Psoas muscle (tissue), 8 donors: ENCODE data around the gene DIO3. TPM values are rescaled to one million over a fixed set of nuclear protein-coding genes. Genes with fewer than 3 reads are reported as not detected.

Experiments used
- ATAC-seq, 4 donors: fragments of 200-7000 bp; cut with Tn5 transposase; one replicate each; pipeline ENCODE4 v1.9.1; 2020; ENCODE audit warnings: moderate library complexity in 3 of 4, mild to moderate bottlenecking in 2 of 4
- DNase-seq, 2 donors: peaks; one replicate each; pipeline ENCODE4 v3.0.0-alpha.2; 2020
- H3K27ac ChIP-seq: fragments of 200-600 bp; one replicate; pipeline ENCODE4 v1.8.0; 2022
- H3K27me3 ChIP-seq, 3 donors: fragments of 200-600 bp in 1 of 3; one replicate each; pipeline versions ENCODE4 v1.6.1 to v1.8.0; 2013 to 2022; ENCODE audit warnings: low read length in 2 of 3, mild to moderate bottlenecking in 2 of 3, moderate library complexity in 1 of 3; ENCODE audit not compliant: insufficient read depth in 3 of 3
- H3K36me3 ChIP-seq, 2 donors: fragments of 200-600 bp in 1 of 2; one replicate each; pipeline versions ENCODE4 v1.6.1 to v1.8.0; 2013 to 2022; ENCODE audit warnings: low read depth in 1 of 2, mild to moderate bottlenecking in 1 of 2, moderate library complexity in 1 of 2; ENCODE audit not compliant: insufficient read depth in 1 of 2
- H3K4me1 ChIP-seq: fragments of 200-600 bp; one replicate; pipeline ENCODE4 v1.8.0; 2022
- H3K4me3 ChIP-seq: fragments of 200-600 bp; one replicate; pipeline ENCODE4 v1.8.0; 2022; ENCODE audit warnings: mild to moderate bottlenecking
- H3K9me3 ChIP-seq: fragments of 200-600 bp; one replicate; pipeline ENCODE4 v1.8.0; 2022
- WGBS, 3 donors: extraction: QIAGEN DNeasy Blood & Tissue Kit; methylation state at CpG; one replicate each; pipeline versions ENCODE4 v1.1.6 to v1.1.7; 2013; 5-methylcytosine and 5-hydroxymethylcytosine counted together
- intact Hi-C, 2 donors: fragments of 100-400 bp; cut with DNase I; formaldehyde crosslinking; loops; one replicate each; pipeline versions ENCODE4 v1.11.0 to v1.14.2; 2022
- polyA plus RNA-seq, 3 donors: library from polyadenylated mRNA; stranded (reverse); fragments of 200-250 nt; gene quantifications; one replicate each; pipeline ENCODE4 v1.2.3, GENCODE V29; 2013
- total RNA-seq, 4 donors: library from RNA; stranded (reverse); fragmentation: NEBNext Ultra II Directional in 2 of 4; extraction: Animal tissue kit (Norgen Biotek cat#: 25700) in 2 of 4; gene quantifications; one replicate each; pipeline versions ENCODE4 v1.2.1 to v1.2.4, GENCODE V29; 2021 to 2023
- TF ChIP-seq, protein P1 (sequence below): fragments of 200-600 bp; IDR thresholded peaks from one replicate; pipeline ENCODE4 v1.8.0; 2022; ENCODE audit warnings: antibody characterized with exemption
- donor health status: healthy with polysubstance abuse.
- donor health status: DM: no; HTN: no; CAD: no; lungs with moderate emphysema.
- donor health status: Bipolar disorder and iron deficiency.
- donor health status: healthy.
- donor health status: DM: yes; HTN: yes; CAD: no.
- donor health status: DM: no; HTN: no; CAD: no.
- donor health status: DM: no; HTN: no; CAD: no.
- donor health status: DM: yes; HTN: yes; CAD: no.

DIO3 gene
- total and polyA plus RNA-seq, 7 donors, result 0.30 to 1.3 (median 0.84) TPM

DNA sequence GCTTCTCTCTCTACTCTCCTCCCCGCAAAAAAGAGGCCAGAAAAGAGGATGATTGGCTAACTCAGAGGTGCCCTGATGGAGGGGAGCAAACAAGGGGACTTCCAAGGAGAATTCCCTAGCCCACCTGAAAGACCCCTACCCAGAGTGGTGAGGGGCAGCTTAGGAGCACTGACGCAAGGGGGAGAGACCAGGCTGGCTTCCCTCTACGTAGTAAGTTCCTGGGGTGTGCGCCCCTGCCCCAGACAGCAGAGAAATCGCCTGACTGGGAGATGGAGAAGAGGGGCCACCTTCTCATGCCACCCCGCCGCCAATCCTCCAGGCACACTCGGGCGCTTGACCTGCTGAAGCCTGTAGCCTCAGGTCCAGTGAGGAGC is 2.1 kb upstream of the DIO3 start:
- H3K36me3 ChIP-seq, result no peaks in the 10 kb centered on the region
- TF ChIP-seq, protein P1, sequence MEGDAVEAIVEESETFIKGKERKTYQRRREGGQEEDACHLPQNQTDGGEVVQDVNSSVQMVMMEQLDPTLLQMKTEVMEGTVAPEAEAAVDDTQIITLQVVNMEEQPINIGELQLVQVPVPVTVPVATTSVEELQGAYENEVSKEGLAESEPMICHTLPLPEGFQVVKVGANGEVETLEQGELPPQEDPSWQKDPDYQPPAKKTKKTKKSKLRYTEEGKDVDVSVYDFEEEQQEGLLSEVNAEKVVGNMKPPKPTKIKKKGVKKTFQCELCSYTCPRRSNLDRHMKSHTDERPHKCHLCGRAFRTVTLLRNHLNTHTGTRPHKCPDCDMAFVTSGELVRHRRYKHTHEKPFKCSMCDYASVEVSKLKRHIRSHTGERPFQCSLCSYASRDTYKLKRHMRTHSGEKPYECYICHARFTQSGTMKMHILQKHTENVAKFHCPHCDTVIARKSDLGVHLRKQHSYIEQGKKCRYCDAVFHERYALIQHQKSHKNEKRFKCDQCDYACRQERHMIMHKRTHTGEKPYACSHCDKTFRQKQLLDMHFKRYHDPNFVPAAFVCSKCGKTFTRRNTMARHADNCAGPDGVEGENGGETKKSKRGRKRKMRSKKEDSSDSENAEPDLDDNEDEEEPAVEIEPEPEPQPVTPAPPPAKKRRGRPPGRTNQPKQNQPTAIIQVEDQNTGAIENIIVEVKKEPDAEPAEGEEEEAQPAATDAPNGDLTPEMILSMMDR, result no peak
- H3K27me3 ChIP-seq, result peaks cover 0 to 78% (median 35%) of the 10 kb centered on the region in 3 donors
- WGBS, 3 donors, result 31 to 40% (median 33%) methylated on average over 8 to 9 of the region's 9 CpGs
- intact Hi-C loops, result no loop called here
- H3K9me3 ChIP-seq, result peaks cover 8% of the 10 kb centered on the region
- no peaks in the 10 kb centered on the region for H3K4me1 ChIP-seq
- H3K4me3 ChIP-seq, result peak overlapping the region; percentile 55
- no peak overlapping the region for H3K27ac ChIP-seq
- ATAC-seq, result no peak
- DNase-seq, result no peak

- Histone ChIP-seq H3K9me3 (peaks cover 8% of the 10 kb centered on the region), H3K27me3 (peaks cover 0 to 78% (median 35%) of the 10 kb centered on the region in 3 donors), H3K4me1 (no peaks in the 10 kb centered on the region), H3K4me3 (peak overlapping the region; percentile 55), H3K36me3 (no peaks in the 10 kb centered on the region), H3K27ac (no peak overlapping the region)
- DNase-seq (peak; percentile 44 to 72), ATAC-seq (peak; percentile 37 to 64 (median 54))
- TF ChIP-seq, protein P1, result peak; percentile 21
- intact Hi-C loops, result no loop called here
- 1 to 2% (median 1%) methylated on average over 90 to 113 of the region's 113 CpGs for WGBS, 3 donors
Measured at GRCh38 chr14:101559624-101560533, 1.4 kb upstream of the DIO3 start.

DNA sequence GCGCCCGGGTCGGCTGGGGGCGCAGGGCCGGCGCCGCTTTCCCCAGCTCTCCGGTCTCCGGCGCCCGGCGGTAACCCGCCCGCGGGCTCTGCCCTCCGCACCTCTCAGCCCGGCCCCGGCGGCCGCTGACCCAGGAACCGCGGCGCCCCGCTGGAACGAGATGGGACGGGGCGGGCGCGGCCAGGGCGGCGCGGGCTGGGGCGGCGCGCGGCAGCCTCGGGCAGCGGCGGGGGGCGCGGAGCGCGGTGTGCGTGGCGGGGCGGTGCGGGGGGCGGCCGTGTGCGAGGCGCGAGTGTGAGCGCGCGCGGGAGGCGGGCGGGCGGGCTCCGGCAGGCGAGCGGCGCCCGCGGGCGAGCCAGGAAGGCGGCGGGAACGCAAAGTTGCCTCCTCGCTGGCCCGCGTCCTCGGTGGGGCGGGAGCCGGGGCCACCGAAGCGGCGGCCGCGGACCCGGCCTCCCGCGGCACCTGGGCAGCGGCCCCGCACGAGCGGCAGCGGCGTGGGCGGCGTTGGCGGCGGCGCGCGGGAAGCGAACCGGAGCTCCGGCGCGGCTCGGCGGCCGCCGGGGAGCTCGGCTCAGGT is 671 bp upstream of the DIO3 start:
- Histone ChIP-seq H3K4me1 (no peaks in the 10 kb centered on the region), H3K4me3 (no peak overlapping the region), H3K27me3 (peaks cover 0 to 84% (median 36%) of the 10 kb centered on the region in 3 donors), H3K27ac (no peak overlapping the region), H3K36me3 (no peaks in the 10 kb centered on the region), H3K9me3 (peaks cover 8% of the 10 kb centered on the region)
- DNase-seq, result peak in 1 of 2 donors; percentile 14
- TF ChIP-seq, protein P1, result no peak
- intact Hi-C loops, result no loop called here
- 1% methylated on average over 28 to 105 of the region's 106 CpGs for WGBS, 3 donors
- no peak for ATAC-seq

GRCh38 chr14:101561897-101562490 is 699 bp downstream of the DIO3 start:
- Histone ChIP-seq H3K4me3 (no peak overlapping the region), H3K9me3 (peaks cover 8% of the 10 kb centered on the region), H3K27me3 (peaks cover 0 to 89% (median 37%) of the 10 kb centered on the region in 3 donors), H3K36me3 (no peaks in the 10 kb centered on the region), H3K4me1 (no peaks in the 10 kb centered on the region), H3K27ac (no peak overlapping the region)
- ATAC-seq (no peak), DNase-seq (peak; percentile 11 to 51)
- intact Hi-C loops, result no loop called here
- TF ChIP-seq, protein P1, result no peak
- WGBS, 3 donors, result 67 to 74% (median 68%) methylated on average over 49 to 51 of the region's 51 CpGs
